Ureter (tissue), 1 donor: ENCODE data around the gene RIC8B. TPM values are rescaled to one million over a fixed set of nuclear protein-coding genes. Genes with fewer than 3 reads are reported as not detected.

ENCODE experiments used
- DNase-seq: peaks from one replicate; pipeline ENCODE4 v3.0.0-alpha.2; 2020; ENCODE audit warnings: low spot score
- total RNA-seq: library from RNA; stranded (reverse); gene quantifications from one replicate; pipeline ENCODE4 v1.2.4, GENCODE V29; 2023
- donor health status: DM: yes; HTN: yes; CAD: no.

RIC8B gene
- total RNA-seq, 1 donor from 2014 or later, result 26.6 TPM

DNA sequence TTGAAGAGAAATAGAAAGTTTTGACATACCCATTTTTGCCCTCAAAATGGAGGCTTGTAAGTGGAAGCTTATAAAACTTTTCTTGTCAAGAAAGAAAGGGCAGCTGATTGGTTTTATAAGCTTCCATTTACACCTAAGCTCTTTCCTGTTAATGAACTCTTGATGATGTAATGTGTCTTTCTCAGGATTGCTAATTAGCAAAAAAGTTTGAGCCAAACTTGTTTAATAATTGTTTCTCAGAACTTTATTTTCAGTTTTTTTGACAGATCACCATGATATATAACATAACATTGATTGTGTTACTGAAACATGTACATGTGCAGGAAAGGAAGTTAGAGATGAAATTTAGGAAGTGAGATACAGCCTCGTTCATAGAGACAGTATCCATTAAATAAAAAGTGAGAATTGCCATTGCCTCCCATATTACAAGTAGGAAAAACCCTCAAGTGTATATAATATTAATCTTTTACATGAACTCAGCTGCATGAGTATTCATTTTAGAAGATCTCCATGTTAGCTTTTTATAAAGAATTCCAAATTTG, 26.8 kb downstream of the RIC8B start:
- no peak for DNase-seq

DNA sequence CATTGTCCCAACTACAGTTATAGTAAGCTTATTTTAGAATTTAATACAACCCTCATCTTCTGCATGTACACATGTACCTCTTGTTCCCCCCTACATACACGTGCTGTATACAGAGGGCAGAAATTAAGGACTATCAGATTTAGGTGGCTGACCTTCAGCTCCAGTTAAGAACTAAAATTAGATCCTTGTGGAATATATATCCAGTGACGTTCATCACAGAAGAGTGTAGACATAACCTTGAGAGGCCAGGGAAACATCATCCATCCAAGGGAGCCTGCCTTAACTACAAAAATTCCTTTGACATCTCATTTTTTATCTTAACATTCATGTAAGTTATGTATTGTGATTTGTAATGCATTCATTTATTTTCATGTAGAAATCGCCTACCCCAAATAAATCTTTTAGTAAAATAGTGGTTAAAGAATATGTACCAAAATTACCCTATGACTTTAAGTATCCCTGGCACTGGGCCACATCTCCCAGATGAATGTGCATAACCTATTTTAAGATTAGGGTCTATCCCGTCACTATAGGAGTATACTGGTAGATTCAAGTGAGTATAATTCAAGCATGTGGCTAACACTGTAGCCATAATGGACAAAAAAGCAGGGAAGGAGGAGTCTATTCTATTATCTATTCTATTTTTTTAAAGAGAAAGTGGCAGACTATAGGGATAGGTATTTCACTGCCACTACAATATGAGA, 27.5 kb downstream of the RIC8B start:
- no peak for DNase-seq

DNA sequence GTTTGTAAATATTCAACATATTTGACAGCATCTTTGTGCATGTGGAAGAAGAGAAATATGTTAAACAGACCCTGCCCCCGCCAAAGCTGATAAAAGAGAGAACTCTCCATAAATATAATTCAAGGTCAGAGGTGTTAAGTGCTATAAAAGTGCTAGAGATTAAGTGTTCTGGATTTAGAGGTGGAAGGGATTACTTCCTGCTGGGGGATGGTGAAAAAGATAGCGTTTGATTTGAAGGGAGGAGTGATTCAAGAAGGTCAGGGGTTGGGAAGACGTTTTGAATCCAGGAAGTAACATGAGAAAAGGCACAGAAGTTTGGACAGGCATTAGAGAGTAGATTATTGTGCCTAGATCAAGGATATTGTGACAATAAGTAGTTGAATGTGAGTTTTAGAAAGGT, 30.2 kb downstream of the RIC8B start:
- no peak for DNase-seq

DNA sequence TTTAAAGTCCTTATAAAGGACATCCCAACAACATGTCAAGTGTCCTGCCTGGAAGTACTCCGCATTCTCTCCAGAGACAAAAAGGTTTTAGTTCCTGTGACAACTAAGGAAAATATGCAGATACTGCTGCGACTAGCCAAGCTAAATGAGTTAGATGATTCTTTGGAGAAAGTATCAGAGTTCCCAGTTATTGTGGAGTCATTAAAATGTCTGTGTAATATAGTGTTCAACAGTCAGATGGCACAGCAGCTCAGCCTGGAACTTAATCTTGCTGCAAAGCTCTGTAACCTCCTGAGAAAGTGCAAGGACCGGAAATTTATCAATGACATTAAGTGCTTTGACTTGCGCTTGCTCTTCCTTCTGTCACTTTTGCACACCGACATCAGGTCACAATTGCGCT, 40.2 kb downstream of the RIC8B start:
- no peak for DNase-seq

DNA sequence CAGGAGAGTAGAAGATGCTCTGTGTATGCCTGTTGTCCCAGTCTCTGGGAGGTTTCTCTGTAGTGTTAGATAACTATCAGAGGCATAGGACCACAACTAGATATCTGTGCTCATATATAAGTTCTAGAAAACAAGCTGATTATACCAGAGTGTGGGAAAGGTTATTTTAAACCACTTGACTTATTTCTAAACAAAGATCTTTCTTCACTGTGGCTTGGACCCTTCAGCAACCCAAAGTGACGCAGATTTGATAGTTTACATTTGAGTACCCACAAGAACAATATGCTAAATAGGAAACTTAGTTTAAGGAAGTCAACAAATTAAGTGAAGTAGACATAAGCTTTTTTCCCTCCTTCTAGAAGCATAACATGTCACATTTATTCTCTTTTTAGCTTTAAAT, 41.3 kb downstream of the RIC8B start:
- no peak for DNase-seq

DNA sequence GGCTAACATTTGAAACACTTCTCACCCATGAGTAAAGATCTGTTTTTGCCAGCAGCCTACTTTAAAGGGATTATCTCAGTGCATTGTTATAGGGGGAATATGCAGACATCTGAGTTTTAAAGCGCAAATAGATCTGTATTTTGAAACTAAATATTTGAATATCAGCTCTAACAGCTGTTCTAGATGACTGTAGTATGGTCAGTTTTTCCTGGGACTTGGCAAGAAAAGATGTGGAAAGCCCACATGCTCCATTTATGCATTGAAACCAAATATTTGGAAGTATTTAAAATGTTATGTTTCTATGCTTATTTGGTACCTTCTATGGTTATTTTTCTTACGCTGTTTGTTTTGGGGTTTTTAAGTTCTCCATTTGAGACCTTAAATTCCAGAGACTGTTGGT, 41.7 kb downstream of the RIC8B start:
- no peak for DNase-seq

DNA sequence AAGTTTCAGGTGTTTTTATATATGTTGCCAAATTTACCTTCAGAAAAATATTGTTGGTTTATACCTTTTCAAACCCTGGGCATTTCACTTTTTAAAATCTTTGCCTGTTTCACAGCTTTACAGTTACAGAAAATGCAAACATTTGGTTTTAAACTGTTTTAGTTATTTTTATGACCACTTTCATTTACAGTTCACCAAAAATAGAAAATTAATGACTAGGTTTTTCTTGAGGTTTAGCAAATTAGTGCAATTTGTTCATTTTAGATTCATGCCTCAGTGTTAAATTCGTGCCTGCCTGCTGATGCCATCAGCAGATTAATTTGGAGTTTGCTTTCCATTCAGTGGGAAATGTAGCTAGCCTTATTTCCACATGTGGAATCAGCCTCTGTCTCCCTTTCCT, 45.5 kb downstream of the RIC8B start:
- no peak for DNase-seq

DNA sequence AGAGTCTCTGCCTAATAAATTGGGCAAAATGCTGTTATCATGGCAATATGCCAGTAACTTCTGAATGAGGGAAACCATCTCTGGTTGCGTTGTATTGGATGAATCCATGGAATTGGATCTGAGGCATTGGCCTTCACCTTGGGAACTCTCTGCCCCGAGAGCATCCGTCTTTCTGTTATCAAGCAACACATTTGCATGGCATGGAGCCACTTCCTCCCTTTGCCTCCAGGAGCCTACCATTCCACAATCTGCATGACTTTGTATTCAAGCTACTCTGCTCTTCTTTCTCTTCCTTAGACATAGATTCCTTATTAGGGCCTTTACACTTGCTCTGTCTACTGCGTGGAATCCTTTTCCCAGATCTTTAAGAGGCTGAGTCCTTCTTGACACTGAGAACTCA, 57.2 kb downstream of the RIC8B start:
- no peak for DNase-seq

DNA sequence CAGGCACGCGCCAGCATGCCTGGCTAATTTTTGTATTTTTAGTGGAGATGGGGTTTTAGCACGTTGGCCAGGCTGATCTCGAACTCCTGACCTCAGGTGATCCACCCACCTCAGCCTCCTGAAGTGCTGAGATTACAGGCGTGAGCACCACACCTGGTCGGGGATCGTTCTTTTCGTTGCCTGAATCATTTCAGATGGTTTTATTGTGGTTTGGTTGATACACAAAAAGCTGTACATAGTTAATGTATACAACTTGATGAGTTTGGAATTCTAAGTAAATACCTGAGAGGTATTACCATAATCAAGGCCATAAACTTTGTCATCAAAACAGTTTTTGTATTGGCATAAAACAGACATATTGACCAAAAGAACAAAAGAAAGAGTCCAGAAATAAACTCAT, 63.3 kb downstream of the RIC8B start:
- DNase-seq, result no peak

DNA sequence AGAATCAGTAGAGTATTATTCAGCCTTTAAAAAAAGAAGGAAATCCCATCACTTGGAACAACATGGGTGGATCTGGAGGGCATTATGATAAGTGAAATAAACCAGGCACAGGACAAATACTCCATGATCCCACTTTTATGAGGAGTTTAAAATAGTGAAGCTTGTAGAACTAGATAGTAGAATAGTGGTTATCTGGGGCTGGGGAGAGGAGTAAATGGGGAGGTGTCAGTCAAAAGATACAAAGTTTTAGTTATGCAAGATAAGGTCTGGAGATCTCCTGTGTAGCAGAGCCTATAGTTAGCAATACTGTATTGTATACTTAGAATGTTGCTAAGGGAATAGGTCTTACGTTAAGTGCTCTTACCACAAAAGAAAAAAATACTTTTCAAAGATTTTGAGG, 64.9 kb downstream of the RIC8B start:
- no peak for DNase-seq

DNA sequence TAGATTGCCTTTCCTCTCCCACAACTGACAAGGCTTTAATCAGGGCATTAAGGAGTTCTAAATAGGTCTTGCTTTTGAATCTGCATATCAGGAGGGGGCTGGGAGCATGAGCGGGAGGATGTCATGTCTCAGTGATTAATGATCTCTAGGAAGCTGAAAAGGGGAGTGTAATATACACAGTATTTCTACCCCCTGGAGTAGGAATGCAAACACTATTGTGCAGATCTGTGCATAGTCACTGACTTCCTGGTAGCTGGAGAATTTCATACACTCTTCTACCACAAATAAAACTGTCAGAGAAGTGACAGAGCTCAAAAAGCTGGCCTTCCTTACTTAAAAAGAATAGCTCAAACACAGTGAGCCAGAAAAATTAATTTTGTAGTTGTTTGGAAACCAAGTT, 65.8 kb downstream of the RIC8B start:
- DNase-seq, result no peak

DNA sequence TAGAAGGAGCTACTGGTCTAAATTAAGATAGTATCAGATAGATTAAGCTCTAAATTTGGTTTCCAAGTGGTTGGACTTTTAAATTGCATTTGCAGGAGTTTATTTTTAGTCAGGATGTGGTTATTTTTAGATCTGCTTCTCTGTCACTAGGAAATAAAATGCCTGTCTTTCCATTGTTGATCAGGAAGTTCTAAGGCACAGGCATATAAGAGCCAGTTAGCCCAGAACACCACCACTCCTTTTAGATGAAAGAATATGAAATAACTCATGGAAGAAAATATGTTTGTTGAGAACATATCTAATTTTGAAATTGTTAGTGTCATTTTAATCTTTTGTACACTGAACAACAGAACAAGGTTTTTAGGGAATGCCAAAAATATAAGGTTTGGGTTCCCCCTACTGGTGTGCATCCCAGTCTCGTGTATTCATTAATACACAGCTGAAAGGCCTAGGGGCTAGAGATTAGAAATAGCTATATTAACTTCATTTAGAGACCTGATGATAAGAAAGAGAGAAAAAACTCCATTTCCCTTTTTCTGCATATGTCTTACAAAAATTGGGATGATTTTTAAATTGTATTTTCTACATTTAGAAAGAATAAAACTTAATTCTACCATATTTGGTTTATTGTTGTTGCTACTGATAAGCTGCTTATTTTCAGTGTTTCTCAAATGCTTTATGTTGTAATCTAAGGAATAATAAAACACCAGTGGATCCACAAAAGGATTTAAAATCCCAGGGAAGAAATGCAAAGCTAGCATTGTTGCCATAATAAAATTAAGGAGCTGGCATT, 67.2 kb downstream of the RIC8B start:
- DNase-seq, result no peak

DNA sequence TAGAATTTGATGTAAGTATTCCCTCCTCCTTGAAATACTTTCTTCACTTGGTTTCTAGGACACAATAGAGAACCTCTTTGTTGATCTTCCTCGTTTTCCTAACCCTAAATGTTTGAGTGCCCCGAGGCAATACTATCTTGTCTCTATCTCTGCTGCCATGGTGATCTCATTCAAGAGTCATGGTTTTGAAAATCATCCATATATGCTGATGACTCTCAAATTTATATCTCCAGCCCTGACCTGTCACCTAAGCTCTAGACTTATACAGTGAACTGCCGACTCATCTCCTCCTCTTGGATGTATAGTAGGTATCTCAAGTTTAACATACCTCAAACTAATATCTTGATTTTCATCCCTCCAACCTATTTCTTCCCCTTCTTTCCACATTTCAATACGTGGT, 71.4 kb downstream of the RIC8B start:
- no peak for DNase-seq

DNA sequence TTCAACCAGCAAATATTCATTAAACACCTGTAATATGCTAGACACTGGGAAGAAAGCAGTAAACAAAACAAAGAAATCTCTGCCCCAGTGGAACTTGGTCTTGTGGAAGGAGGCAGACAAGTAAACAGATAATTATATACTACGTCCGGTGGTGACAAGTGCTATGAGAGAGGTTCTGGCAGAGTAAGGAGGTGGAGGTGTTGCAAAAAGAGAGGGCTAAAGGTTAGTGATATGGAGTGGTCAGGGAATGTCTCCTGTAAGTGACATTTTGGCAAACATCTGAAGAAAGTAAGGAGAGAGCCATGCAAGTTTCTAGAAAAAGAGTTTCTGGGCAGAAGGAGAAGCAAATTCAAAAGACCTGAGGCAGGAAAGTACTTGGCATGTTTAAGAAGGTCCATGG, 73.4 kb downstream of the RIC8B start:
- no peak for DNase-seq

DNA sequence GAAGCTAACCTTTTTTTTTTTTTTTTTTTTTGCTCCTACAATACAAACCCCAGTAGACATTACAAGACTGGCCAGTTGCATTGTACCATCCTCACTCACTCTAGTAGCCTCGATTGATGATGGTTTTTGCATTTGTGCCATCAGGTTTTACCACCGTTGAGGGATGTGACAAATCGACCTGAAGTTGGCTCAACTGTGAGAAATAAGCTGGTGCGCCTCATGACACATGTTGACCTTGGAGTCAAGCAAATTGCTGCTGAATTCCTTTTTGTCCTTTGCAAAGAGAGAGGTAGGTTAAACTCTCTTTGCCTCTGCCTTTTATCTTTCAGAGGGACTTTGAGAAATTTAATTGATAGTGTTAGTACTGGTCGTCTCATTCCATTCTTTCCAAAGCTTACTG, 76.8 kb downstream of the RIC8B start:
- no peak for DNase-seq

DNA sequence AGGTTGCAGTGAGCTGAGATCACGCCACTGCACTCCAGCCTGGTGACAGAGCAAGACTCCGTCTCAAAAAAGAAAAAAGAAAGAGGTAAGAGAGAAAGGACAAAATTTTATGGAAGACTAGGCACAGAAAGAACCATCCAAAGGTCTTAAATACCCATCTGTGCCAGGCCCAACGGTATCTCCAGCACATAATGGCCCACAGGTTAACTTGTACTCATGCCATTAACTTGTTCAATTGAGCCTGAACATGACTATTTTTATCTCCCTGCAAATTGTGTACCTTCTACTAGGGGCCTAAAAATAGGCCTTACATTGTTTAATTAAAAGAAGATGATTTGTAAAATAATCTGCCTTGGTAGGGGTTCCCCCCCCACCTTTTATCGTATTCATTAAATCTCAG, 80.2 kb downstream of the RIC8B start:
- no peak for DNase-seq

DNA sequence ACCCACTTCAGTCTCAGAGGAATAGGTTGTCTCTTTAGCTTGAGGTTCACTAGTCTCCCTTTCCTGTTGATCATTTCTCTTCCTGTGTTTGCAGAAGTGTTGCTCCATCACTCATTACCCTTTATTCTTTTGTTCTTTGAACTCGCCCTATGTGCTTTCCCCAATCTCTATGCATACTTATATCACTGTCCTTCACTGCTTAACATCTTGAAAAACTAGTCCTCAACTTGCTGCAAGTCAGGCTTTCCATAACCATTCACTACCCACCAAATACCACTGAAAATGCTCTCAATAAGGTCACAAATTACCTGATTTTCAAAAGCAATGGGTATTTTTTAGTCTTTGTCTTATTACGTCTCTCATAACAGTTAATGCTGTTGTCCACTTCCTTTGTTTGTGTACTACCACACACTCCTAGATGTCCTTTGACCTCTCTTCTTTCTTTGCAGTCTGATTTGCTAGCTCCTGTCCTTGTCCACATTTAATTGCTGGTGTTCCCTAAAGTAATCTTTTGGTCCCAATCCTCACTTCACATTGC, 80.8 kb downstream of the RIC8B start:
- no peak for DNase-seq

DNA sequence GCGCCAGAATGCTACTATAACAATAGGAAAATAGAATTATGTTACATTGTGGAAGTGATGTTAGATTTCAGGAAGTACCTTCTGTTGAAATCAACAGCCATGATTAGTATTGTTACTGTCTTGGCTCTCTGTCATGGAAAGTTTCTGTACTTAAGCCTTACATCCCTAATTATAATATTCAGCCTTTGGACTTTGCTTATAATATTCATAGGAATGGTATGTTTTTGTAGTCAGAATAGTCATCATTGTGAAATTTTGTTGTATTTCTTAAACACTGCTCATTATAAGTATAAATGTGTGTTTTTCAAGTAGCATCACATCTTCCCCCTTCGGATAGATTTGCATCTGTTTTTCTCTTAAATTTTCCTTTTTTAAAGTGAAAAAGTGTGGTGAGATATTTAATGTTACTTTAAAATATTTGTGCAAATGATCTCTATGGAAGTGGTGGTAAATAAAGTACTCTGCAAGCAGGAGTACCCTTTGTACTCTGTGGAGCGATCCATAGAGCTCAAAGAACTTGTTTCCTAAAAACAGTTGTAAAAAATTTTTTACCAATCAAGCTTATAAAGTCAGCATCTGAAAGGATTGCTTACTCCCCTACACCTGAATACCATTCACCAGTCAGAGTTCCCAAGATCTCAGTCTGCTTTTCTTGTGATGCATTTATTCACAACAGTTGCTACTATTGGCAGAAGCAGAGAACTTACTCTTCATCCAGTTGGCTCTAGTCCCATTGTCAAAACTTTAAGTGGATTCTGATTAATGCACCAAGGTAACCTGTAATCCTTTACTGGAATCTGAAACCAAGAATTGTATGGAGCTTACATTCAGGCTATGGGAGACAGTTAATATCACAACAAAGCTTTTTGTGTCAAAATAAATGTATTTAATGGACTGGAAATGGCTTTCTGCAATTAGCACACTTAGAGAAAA, 87.8 kb downstream of the RIC8B start:
- DNase-seq, result no peak

DNA sequence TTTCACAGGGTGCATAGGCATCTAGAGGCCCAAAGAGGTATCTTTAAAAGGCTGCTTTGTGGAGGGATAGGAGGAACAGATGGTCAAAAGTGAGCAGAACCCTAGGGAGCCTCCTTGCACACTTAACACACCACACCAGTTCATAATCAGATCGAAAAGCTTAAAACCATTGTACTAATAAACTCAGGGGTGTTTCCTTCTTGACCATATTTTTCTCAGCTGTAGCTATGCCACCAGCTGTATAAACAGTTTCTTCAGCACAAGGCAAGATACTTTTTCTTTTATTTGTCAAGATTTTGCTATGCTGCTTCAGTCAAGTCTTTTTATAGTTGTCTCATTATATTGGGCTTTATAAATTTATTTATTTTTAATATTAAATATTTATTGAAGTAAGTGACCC, 88.7 kb downstream of the RIC8B start:
- DNase-seq, result no peak

DNA sequence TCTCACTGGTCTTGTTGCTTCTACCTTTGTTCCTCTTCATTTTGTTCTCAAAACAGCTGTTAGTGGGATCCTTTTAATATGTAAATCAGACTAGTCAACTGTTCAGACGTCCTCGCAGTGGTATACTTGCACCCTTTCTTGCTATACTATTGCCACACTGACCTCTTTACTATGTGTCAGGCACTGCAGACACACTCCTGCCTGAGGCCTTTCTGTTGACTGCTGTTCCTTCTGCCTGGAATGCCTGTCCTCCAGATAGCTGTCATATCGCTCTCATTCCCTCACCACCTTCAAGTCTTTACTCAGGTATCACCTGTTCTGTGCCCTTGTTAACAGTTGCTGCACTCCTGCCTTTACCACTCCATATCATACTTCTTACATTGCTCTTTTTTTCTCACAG, 91.2 kb downstream of the RIC8B start:
- no peak for DNase-seq

DNA sequence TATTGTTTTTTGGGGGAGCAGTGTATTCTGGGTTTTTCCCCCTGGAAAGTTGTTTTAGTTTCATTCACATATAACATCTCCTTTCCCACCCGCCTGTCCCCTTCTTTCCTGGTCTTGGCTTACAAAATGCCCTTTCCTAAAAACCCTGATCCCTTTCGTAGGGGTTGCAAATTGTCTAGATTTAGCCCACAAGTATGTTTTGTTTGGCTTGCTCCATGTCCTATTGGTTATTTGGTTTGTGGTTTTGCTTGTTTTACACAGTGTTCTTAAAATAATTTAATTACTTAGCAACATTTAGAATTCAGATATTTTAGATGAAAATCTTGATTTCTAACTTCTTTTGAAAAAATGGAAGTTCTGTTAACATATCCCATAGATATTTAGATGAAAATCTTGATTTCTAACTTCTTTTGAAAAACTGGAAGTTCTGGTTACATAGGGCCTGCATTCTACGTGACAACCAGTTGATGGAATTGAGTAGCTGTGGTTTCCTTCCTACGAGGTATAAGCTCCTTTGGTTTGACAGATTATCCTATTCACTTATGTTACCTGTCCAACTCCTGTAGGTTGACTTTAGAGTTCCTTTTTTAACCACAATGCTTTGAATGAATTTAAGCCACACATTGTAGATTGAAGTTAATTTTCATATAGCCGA, 92.1 kb downstream of the RIC8B start:
- DNase-seq, result no peak
